GM18870 (cell line): Measurements from ENCODE around the gene NSFL1C.

ENCODE experiments used
- ATAC-seq: cut with Tn5 transposase; IDR thresholded peaks from one replicate; pipeline ENCODE4 v1.9.1; 2021; ENCODE audit warnings: moderate library complexity; ENCODE audit not compliant: unreplicated experiment

Gene NSFL1C

DNA sequence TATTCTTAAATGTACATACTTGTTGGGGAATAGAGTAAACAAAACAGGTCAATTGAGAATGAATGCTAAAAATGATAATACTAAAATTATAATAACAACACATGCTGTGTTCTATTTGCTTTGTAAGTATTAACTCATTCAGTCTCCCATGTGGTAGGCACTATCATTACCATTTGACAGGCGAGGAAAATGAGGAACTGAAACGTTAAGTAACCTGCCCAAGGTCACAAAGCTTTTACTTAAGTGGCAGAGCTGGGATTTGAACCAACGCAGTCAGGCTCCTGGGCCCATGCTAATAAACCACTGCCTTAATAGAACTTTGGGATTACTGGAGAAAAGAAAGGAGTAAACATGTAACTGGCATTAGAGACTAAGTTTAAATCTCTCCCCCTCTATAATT is 3.8 kb downstream of the NSFL1C start:
- no peak for ATAC-seq

DNA sequence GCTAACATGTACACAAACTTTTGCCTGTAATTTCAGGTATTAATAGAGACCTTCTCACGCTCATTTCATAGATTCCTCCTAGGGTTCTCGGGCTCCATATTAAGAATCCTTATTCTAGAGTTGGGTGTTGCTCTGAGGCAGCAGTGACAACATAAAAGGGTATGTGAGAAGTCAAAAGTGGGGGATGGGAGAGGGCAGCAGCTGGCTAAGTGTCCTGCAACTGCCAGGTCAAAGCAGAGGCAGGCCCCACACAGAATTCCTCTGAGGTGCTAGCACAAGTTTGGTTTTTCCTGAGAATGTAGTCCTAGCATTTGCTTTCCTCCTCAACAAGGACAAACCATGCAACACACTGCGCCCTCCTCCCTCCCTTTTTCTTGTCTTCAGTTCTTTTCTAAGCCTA is 4.6 kb downstream of the NSFL1C start:
- no peak for ATAC-seq

DNA sequence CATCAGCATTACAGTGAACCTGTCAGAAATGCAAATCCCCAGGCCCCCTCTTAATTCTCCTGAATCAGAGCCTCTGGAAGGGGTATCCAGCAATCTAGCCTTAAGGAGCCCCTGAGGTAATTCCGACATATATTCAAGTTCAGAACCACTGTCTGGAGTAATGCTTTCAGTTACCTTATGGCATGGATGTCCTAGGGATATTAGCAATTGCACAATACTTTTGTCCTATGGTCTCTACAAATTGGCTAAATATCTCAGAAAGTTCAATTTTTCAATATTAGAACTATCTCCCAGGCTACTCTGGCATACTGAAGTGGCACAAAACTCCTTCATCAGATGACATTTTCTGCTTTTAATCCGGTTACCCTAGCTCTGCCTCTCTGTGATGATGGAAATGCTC is 6.4 kb downstream of the NSFL1C start:
- ATAC-seq: no peak

DNA sequence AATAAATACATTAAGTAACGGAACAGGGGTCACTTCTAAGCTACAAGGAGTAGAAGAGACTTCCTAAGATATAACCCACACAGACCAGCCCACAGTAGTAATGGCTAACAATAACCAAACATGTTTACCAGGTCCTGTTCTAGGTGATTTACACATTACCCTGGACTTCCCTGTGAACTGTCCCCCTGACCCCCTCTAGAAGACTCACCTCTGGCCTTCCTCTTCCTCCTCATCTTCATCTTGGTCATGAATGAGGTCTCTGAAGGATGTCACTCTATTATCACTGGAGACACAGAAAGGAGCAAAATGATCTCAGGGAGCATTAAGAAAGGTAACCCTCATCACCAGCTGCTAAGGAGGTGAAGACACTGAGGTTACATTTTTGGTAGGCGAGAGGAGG is 8.7 kb downstream of the NSFL1C start:
- no peak for ATAC-seq

DNA sequence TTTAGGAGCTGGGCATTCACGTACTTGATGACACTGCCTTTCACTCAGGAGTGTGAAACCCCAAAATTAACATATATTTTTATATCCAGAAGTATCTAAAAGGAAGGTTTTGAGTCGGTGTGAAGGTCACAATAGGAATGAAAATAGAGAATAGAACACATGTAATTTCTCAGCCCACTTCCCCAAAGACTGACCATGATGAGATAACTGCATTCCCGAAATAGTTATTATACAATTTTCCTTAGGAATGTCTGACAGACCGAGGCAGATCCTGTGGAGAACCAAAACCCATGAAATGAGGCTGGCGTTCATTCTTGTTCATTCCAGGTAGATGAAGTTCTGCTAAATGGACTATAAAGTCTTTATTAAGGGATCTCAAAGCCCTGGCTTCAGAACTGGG is 10.3 kb downstream of the NSFL1C start:
- no peak for ATAC-seq

DNA sequence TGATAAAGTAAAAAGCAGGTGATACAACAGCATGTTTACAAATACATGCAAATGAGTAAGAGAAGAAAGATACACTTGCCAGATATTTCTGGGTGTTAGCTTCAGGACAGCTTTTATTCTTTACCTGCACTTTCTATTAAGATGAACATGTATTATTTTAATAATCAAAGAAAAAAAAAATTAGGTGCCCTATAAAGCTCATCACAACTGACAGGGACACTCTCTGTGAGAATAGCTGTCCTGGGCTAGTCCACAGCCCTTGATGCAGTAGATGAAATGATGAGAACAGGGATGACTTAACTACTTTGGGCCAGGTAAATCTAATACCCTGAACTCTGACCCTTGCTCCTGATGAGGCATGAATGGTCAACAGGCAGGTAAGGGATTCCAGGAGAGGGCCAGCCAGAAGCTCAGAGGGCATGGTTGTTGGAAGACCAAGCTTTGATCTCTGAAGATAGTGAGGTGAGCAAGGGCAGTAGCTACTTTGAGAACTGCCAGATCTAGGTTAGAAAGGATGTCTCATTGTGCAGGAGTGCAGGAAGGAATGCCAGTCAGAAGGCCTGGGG is 15.6 kb downstream of the NSFL1C start:
- ATAC-seq: no peak

DNA sequence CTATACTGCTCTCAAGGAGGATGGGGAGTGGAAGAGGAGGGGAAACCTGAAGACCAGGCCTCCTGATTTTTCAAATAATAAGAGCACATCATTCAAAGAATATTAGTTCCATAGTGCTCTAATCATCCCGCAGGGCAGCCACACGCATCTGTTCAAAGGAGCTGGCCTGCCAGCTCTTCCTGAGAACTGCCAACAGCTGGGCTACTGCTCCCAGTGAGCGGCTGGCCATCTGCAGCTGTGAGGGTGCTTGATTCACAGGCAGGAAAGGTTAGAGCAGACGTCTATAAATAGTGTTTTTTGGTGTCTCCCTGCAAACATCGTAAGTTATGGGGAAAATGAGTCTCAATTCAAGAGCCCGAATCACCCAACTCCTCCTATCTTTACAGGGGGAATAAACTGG is 17.3 kb downstream of the NSFL1C start:
- ATAC-seq: no peak

DNA sequence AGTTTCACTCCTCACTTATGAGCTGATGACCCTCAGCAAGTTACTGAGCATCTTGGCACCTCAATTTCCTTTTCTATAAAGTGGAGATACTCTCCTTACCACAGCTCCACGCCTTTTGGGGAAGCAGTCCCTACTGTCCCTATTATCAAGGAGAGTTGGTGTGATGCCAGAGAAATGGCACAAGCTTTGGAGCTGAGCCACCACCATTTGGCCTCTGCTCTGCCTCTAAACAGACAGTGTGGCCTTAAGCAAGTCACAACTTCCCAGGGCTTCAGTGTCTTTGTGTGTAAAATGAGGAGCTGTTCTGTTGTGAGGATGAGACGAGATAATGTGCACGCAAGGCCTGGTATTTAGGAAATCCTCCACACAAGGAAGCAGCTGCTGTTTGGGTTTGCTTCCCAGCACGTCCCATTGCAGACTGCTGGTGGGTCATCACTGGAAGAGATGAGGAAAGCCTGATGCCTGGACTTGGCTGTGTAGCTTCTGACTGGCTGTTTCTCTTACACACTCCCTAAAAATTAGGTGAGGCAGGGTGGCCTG is 18.5 kb downstream of the NSFL1C start:
- ATAC-seq: no peak

DNA sequence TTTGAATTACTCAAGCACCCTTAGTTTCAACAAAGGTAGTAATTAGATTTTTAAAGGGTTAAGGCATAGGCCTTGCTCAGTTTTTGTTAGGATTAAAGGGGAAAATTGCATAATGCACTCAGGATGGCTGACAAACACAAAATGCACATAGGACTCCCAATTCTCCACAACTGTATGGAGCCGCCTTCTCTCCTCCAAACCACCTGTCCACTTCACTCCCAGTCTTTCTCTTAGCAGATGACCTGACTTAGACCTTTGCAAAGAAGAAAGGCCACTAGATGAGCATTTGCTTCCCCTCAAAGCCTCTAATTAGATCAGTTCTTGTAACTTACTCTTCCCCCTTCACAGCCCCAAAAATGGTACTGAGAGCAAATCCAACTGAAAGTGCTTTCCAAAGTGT is 20.1 kb downstream of the NSFL1C start:
- ATAC-seq: no peak

DNA sequence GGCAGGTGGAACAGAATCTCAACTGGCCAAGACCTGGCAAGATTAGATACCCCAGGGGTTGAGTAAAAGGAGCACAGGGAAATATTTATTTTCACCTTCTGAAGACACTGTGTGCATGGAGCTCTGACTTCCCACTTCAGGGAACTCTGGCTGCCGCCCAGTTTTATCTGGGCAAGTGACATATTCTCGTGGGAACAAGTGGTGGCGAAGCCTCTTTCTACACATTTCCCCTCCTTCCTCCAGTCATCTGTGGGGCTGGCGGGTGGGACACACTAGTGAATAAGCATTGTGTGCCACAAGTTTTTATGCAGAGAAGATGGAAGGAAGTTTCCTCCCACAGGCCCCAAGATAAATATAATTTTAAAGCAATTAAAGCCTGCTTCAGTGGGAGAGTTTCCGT is 23.6 kb downstream of the NSFL1C start:
- no peak for ATAC-seq

DNA sequence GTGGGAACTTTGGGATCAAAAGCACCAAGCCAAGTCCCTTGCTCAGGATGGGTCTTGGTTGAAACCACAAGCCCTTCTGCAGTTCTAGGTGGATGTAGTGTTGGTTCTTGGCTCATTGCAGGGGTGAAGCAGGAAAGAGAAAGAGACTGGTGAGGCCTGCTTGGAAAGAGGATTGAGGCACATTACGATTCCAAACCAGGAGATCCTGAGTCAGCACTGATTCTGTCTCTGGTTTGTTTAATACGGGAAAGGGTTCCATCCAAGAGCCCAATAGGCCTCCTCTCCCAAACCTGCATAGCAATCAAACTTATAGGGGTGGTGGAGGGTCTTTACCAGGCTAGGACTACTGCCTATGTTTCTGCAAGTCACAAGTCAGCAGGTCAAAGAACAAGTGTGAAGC is 24.3 kb downstream of the NSFL1C start:
- ATAC-seq: no peak

DNA sequence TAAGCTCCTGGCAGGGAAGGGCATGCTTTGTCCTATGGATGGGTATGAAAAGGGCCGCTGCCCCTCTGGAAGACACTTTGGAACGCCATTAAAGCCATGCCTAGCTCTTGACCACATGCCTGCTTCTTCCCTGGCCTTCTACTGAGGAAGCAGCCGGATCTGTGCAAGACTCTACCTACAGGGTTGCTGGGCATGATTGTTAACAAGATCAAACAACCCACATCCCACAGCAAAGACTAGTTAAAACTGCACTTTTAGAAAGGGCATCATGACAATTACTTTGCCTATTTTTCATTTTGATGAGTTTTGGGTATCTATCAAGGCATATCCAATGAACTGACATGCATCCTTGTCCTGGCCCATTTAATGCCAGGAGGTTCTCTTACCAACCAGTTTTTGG is 25.5 kb downstream of the NSFL1C start:
- no peak for ATAC-seq

DNA sequence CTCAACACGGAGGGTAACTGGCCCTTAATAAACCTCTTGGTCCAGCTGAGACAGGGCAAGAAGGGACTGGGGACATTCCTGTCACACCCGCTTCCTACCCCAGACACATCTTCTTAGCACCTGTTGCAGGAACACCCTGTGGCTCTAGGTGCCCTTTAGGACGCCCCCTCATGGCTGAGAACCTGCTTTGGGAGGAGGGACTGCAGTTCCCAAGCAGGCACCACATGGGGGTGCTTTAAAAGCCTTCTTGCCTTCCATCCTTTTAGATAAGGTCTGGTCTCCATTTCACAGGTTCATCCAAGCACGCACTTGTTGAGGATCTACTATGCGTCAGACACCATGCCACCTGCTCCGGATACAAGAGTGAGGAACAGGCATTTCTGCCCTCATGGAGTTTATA is 26.6 kb downstream of the NSFL1C start:
- ATAC-seq: no peak

DNA sequence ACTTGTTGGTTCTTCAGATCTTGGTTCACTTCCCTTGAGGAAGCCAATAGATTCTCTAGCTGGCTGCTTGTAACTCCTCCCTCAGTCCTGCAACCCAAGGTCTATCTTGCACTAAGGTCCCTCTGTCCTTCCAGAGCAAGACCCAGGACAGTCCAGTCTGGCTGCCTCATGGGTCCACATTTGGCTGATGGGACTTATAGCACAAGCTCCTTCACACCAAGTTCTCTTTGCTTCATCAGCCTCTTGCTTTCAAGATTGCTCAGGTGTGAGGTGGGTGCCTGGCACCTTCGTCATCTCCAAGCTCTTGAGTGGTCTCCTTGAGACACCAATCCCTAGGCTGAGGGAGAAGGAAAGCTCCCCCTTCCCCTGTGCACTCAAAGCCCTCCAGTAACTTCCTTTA is 28.3 kb downstream of the NSFL1C start:
- no peak for ATAC-seq

DNA sequence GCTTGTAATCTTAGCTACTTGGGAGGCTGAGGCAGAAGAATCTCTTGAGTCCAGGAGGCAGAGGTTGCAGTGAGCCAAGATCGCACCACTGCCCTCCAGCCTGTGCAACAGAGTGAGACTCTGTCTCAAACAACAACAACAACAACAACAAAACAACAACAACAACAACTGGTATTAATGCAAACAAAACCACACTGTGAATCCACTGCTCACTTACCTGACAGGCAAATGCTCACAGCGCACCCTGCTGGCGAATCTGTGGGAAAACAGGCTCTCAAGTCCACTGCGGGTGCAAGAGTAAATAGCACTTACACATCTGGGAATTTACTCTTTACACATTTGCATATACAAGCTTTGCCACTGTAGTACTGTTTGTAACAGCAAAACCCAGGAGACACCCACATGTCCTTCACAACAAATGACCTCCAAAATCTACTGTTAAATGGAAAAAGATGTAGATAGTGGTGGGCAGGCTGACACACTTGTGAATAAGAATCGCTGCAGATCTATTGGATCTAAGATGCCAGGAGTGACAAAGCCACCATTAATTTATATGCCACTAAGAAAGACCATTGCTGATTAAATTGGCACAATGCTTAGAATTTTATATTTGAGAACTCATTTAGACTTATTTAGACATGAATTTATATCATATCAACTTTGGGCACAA is 29.3 kb downstream of the NSFL1C start:
- ATAC-seq: no peak

DNA sequence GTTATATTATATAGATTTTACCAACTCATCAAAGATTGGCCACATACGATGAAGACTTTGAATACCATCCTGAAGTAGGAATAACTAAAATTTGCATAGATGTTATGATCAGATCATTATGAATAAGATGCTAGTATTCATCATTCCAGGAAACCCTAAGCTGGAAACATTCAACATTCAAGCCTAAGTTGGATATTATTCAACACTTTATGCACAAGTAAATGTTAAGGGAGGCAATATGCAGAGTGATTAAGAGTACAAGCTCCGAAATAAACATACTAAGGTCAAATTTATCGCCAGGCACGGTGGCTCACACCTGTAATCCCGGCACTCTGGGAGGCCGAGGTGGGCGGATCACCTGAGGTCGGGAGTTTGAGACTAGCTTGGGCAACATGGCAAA is 30.4 kb downstream of the NSFL1C start:
- no peak for ATAC-seq

DNA sequence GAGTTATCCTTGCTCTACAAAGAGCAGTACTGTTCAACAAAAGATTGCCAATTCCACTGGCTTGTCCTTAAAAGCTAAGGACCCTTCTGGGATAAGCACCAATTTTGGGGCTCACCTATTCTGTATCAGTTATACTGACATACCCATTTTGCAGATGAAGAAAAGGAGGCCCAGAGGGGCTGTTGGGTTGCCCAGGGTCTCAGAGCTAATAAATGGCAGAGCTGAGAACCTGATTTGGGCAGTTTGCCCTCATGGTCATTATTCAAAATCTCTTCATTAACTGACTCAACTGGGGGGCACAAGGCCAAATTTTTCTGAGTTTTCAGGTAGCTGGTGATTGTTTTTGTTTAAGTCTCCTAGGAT is 31.3 kb downstream of the NSFL1C start:
- no peak for ATAC-seq

DNA sequence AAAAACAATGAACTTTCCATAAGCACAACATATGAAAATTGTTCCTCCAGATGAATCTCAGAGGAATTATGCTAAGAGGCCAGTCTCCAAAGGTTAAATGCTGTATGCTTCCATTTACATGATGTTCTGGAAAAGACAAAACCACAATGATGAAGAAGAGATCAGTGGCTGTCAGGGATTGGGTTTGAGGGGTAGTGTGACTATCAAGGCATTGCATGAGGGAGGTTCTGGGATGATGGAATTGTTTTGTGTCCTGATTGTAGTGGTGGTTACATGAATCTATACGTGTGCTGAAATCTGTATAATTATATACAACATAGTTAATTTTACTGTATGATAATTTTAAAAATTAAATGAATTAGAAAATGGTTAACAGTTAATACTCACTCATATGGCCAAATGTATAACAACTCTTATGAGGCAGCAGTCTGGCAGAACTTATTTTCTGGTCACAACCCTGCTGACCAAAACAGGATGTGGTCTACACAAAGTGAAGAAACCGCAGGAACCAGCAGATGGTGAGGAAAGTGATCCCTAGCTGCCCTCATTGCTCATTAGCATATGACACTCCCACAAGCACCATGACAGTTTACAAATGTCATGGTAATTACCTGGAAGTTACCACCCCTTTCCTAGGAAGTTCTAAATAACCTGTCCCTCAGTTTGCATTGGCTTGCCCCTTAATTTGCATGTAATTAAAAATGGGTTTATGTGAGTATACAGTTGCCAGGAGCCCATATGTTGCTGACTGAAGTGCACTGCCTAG is 31.9 kb downstream of the NSFL1C start:
- peak; percentile 86 for ATAC-seq

DNA sequence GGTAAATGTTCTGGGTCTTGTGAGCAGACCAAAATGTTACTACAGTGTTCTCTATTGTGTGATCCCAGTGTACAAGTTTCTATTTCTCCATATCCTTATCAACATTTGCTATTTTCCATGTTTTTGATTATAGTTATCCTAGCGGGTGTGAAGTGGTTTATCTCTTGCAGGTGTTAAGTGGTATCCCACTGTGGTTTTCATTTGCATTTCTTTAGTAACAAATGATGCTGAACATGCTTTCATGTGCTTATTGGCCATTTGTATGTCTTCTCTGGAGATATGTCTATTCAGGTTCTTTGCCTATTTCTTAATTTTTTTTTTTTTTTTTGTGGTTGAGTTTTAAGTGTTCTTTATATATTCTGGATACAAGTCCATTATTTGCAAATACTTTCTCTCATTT is 35.5 kb downstream of the NSFL1C start:
- ATAC-seq: no peak

DNA sequence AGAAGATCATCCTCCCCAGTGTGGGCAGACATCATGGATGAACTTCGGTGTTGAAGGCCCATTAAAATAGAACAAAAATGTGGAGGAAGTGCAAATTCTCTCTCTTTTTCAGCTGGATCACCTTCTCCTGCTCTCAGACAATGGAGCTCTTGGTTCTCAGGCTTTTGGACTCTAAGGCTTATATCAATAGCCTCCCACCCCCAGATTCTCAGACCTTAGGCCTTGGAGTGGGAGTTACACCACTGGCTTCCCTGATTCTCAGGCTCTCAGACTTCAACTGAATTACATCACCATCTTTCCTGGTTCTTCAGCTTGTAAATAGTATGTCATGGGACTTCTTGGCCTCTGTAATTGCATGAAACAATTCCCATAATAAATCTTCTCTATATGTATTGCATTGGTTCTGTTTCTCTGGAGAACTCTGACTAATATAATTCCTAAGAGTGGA is 36.6 kb downstream of the NSFL1C start:
- no peak for ATAC-seq

DNA sequence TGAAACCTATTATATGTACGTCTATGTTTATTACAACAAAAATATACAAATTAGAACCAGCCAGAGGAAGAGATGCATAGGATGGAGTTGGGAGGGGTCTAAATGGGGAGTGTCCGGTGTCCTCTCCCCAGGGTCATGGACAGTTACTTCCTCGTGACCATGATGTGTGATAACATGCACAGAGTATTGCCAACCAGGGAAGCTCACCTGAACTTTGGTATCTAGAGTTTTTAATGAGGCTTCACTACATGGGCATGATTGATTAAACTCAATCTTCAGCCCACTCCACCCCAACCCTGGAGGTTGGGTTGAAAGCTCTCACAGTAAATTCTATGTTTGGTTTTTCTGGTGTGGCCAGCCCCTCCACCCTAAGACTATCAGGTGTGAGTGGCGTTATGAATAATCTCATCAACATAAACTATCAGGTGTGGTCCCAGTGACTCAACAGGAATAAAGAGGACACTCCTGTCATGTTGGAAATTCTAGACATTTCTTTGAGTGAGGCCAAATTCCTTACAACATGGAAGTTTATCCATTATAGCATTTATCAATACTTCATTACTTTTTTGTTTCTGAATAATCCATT is 37.4 kb downstream of the NSFL1C start:
- ATAC-seq: no peak
